HUDEP-2 (cell line): ENCODE measurements around the gene MMP17.
A peak's percentile ranks its signal among the peaks of the same experiment; 100 is the strongest.

Experiments
- DNase-seq, 76 experiments: peaks; one replicate each; lab custom pipeline; 2025; ENCODE audit not compliant: unreplicated experiment in 76 of 76; lab: John Stamatoyannopoulos, UW

The MMP17 gene

GRCh38 chr12:131829791-131830334 lies 1.7 kb downstream of the MMP17 start:
- DNase-seq = no peak

DNA sequence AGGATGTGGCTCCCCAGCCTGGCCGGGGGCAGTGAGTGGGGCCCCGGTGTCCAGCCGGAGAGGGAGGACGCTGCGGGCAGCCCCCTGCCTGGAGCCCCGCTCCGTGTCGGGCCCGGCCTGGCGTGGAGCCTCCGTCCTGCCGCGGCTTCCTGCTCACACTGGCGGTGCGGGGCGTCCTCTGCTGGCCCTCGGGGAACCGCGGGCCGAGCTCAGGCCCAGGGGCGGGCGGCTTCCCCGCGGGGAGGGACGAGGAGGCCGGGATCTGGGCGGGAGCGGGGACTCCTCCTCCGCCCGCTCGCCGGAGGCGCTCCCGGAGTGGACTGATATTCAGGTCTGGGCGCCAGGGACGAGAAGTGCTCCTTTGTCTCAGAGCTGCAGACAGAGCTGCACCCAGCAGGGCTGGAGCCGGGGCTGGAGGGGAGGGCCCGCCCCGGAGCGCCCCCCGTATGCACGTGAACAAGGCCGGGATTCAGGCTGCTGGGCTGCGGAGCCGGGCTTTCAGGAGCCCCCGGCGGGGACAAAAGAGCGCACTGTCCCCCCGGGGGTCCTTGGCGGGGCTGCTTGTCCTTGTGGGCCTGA lies 2.2 kb downstream of the MMP17 start:
- peak in 50 of 76 experiments; percentile 7 to 61 (median 35) for DNase-seq

DNA sequence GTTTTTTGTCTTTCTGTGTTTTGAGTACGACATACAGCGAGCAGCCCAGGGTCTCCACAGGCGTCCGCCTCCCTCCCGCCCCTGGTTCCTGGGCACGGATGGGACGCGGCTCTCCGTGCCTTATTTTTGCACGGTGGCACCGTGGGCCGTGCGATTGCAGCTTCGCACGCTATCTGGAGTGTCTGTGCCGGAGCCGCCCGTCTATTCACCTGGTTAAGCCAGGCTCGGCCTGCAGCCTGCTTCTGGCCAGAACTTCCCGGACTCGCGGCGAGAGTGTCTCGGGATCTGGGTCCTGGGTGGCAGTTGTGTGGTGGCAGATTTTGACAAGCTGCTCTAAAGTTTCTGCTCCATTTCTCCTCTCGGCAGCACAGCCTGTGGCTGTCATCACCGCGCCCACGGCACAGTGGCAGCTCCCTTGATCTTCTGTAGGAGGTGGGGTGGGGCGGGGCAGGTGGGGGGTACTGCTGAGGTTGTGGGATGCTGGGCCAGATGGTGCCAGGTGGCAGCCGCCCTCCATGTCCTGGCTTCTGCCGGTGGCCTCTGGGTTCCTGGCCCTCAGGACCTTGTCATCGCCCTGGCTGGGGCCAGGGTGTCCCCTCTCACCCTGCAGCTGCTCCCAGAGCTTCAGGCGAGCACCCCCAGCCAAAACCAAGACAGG lies 2.9 kb downstream of the MMP17 start:
- no peak for DNase-seq

- DNase-seq = no peak
These were observed 3.4 kb downstream of the MMP17 start for GRCh38 chr12:131831635-131832041.

GRCh38 chr12:131832321-131833231 lies 4.4 kb downstream of the MMP17 start:
- no peak for DNase-seq

GRCh38 chr12:131833288-131833895 lies 5.2 kb downstream of the MMP17 start:
- no peak for DNase-seq

DNA sequence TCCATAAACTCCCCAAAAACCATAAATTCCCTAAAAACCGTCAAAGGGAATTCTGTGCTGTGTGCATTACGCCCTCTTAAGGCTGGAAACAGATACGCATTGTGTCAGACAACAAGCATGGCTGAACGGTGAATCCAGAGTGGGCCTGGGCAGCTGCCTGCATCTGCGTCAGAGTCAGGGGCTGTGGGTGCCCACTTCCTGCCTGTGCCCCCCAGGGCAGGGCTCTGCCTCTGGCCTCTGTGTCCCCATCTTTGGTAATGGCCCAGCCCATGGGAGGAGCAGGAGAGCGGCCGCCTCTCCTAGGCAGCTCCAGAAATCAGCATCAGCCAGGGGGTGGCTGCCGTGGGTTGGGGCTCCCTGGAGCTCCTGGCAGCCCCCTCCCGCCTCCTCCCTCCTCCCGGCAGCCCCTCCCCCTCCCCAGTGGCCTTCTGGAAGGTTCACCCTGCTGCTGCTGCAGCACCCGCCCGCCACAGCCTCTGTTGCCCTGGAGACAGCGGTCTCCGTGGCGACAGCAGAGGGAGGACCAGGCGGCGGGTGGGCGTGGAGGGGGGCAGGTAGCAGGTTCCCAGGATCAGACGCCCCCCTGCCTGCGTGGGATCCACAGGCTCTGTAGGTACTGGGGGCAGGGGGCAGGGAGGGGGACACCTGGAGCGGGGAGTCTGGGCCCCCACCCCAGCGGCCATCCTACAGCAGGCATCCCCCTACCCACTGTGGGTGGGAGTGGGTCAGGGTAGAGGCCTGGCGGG lies 5.9 kb downstream of the MMP17 start:
- no peak for DNase-seq

GRCh38 chr12:131834798-131835615 lies 6.8 kb downstream of the MMP17 start:
- no peak for DNase-seq

DNA sequence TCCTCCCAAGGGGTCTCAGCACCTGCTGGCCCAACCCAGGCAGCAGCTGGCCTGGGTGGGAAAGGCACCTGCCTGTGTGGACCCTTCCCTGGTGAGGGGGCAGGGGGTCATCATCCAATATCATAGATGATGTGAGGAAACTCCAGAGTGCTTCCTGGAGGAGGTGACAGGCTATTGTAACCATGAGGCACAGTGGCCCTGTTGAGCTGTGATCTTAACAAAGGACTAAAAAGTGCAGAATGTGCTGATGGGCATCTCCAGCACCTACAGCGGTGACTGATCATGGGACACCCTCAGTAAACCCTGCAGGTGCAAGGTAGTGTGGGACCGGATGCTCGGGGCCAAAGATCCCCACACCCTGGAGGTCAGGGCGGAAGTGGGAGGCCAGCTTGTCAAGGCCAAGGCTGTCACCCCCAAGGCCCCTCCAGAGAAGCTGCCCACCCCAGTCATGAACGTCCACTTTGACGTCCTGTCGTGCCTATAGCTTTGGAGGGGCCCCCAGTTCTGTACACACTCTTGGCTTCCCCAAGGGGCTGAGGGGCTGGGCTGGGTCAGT lies 7.5 kb downstream of the MMP17 start:
- no peak for DNase-seq

DNA sequence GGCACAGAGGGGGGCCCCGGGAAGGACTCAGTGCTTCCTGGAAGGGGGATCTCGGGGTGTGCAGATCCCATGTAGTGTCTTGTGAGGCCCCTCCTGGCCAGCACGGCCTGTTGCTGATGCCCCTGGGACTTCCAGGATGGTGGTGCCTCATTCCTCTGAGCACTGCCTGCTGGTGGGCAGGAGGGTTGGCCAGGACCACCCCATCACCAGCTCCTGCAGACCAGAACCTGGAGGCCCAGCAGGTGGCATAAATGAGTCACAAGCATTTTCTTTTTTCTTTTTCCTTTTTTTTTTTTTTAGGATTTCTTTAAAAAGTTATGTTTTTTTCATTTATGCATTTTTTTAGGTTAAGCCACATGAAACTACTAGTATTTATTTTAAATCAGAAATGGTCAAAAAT lies 8.0 kb downstream of the MMP17 start:
- no peak for DNase-seq

- DNase-seq = no peak
These were observed 8.7 kb downstream of the MMP17 start for GRCh38 chr12:131836714-131837397.

DNA sequence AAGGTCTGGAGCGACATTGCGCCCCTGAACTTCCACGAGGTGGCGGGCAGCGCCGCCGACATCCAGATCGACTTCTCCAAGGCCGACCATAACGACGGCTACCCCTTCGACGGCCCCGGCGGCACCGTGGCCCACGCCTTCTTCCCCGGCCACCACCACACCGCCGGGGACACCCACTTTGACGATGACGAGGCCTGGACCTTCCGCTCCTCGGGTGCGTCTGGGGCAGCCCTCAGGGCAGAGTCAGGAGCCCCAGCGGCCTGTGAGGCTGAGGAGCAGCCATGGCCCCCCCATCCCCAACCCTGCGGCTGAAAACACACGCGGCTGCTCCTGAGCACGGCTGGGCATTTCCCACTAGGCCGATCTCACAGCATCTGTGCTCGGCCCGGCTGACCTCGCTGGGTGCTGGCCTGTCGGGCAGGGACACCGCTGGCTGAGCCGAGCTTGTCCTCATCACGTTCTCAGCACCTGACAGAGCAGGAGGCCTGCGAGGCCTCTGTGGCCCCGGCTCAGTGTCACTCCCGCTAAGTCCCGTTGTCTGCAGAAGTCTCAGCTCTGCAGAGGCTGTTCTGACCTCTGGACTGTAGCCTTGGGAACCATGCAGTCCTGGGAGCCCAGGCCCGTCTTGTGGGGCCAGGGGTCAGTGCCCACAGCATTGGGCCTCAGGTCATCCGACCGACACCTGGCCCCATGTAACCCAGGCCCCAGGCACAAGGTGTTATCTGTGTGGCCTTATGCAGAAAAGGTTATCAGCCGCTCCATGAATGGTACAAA lies 12.6 kb downstream of the MMP17 start:
- no peak for DNase-seq

DNA sequence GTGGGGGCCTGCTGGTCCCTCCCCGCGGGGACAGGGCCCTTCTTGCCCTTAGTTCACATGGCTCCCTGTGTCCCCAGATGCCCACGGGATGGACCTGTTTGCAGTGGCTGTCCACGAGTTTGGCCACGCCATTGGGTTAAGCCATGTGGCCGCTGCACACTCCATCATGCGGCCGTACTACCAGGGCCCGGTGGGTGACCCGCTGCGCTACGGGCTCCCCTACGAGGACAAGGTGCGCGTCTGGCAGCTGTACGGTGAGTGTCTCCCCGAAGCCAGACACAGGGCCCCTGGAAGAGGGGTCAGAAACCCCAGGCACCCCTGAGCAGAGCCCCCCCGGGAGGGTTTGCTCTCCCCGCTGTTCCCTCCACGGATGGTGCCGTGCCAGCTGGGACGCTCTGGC lies 13.4 kb downstream of the MMP17 start:
- no peak for DNase-seq

- DNase-seq = no peak
These were observed 14.0 kb downstream of the MMP17 start for GRCh38 chr12:131842169-131842568.

GRCh38 chr12:131843527-131843926 lies 15.3 kb downstream of the MMP17 start:
- DNase-seq = no peak

DNA sequence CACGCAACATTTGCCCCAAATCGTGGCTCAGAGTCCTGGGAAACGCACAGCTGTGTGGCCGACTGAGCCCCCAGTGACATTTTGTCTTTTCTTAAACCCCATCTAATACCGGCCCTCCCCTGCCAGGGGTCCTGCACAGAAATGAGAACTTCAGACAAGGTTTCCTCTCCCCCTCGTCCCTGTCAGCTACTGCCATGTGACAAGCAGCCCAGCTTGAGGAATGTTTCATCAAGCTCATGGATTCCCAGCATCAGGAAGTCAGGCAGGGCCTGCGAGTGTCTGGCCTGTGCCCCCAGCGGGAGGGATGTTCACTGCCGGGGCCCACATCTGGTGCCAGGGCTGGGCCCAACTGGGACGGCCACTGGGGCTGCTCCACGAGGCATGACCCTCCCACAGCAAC lies 15.9 kb downstream of the MMP17 start:
- DNase-seq = no peak

DNA sequence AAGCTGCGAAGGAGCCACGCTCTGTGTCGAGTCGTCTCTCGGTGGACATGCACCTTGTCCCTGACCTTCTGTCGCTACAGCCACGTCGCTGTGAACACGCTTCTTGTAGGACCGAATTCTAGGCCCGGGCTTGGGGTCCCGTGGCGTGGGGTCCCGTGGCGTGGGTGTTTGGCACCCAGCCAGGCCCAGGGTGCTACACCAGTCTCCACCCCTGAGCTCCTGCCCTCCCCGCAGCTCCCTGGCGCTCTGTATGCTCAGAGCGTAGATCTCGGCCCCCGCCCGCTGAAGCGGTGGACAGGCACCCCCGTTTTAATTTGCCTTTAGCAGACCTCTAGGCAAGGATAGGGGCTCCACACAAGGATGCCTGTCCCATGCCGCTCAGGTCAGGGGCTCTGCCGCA lies 16.5 kb downstream of the MMP17 start:
- no peak for DNase-seq

GRCh38 chr12:131845121-131845520 lies 16.9 kb downstream of the MMP17 start:
- DNase-seq = no peak
